Osteoblast (primary cell): Measurements from ENCODE around the gene MEGF9. TPM values are rescaled to one million over a fixed set of nuclear protein-coding genes. Genes with fewer than 3 reads are reported as not detected.

ENCODE experiments used
- DNase-seq: peaks from one replicate; pipeline ENCODE4 v3.0.0; 2011; ENCODE audit warnings: low spot score, mixed read lengths; ENCODE audit not compliant: insufficient read length; ENCODE audit errors: missing footprints
- H2AFZ ChIP-seq: 2 replicates; pipeline ENCODE4 v1.6.0; 2011; ENCODE audit warnings: mild to moderate bottlenecking, low read length
- H3K27ac ChIP-seq: 2 replicates; pipeline ENCODE4 v1.5.1; 2011; ENCODE audit warnings: mild to moderate bottlenecking, low read depth, low read length, moderate library complexity
- H3K27me3 ChIP-seq: 2 replicates; pipeline ENCODE4 v1.6.0; 2012; ENCODE audit warnings: mild to moderate bottlenecking, control low read depth, inconsistent platforms, low read length, moderate library complexity; ENCODE audit not compliant: insufficient read depth
- H3K36me3 ChIP-seq: 2 replicates; pipeline ENCODE4 v1.5.1; 2011; ENCODE audit warnings: mild to moderate bottlenecking, low read length, control low read depth, moderate library complexity; ENCODE audit not compliant: insufficient read depth
- H3K4me1 ChIP-seq: 2 replicates; pipeline ENCODE4 v1.5.1; 2011; ENCODE audit warnings: mild to moderate bottlenecking, low read length, control low read depth, moderate library complexity; ENCODE audit not compliant: insufficient read depth
- H3K4me2 ChIP-seq: 2 replicates; pipeline ENCODE4 v1.6.0; 2011; ENCODE audit warnings: mild to moderate bottlenecking, low read length; ENCODE audit not compliant: insufficient read depth
- H3K4me3 ChIP-seq: fragments of 200-600 bp; sonication (generic); 3 replicates; pipeline ENCODE4 v1.5.1; 2012; ENCODE audit warnings: mild to moderate bottlenecking, low read length, inconsistent platforms; ENCODE audit not compliant: insufficient read depth
- H3K79me2 ChIP-seq: 2 replicates; pipeline ENCODE4 v1.6.0; 2012; ENCODE audit warnings: mild to moderate bottlenecking, low read length, control low read depth, inconsistent platforms; ENCODE audit not compliant: insufficient read depth
- H3K9me3 ChIP-seq: 2 replicates; pipeline ENCODE4 v1.5.1; 2011; ENCODE audit warnings: low read depth, low read length, control low read depth
- H4K20me1 ChIP-seq: 2 replicates; pipeline ENCODE4 v1.6.0; 2012; ENCODE audit warnings: mild to moderate bottlenecking, low read length, control low read depth; ENCODE audit not compliant: insufficient read depth
- CTCF ChIP-seq: IDR thresholded peaks from 2 replicates; pipeline ENCODE4 v1.5.1; 2011; ENCODE audit warnings: mild to moderate bottlenecking, low read depth, low read length, moderate library complexity; ENCODE audit errors: extremely low read depth
- total RNA-seq: library from RNA; depleted of rRNA; stranded (reverse); fragments of >200 nt; gene quantifications from 2 replicates; pipeline ENCODE4 v1.2.3, GENCODE V29; 2012

The MEGF9 gene
- total RNA-seq, 1 donor = 10.9 TPM

- no peak overlapping the region for H3K4me3 ChIP-seq
- H3K27me3 ChIP-seq = no peaks in the 10 kb centered on the region
- DNase-seq = no peak
- no peaks in the 10 kb centered on the region for H3K79me2 ChIP-seq
- H3K27ac ChIP-seq = no peak overlapping the region
- no peak for TF ChIP-seq CTCF
- no peaks in the 10 kb centered on the region for H3K36me3 ChIP-seq
- H4K20me1 ChIP-seq = no peaks in the 10 kb centered on the region
- no peaks in the 10 kb centered on the region for H3K4me1 ChIP-seq
- H3K9me3 ChIP-seq = no peaks in the 10 kb centered on the region
- no peak overlapping the region for H3K4me2 ChIP-seq
- no peak overlapping the region for H2AFZ ChIP-seq
Measured at GRCh38 chr9:120648581-120649197, 65.6 kb downstream of the MEGF9 start.

GRCh38 chr9:120646948-120647347 lies 67.3 kb downstream of the MEGF9 start:
- Histone ChIP-seq H3K4me1 (no peaks in the 10 kb centered on the region), H2AFZ (no peak overlapping the region), H3K4me3 (no peak overlapping the region), H4K20me1 (no peaks in the 10 kb centered on the region), H3K27ac (no peak overlapping the region), H3K27me3 (no peaks in the 10 kb centered on the region), H3K79me2 (no peaks in the 10 kb centered on the region), H3K9me3 (no peaks in the 10 kb centered on the region), H3K4me2 (no peak overlapping the region), H3K36me3 (no peaks in the 10 kb centered on the region)
- DNase-seq = no peak
- TF ChIP-seq CTCF = no peak

- H3K36me3 ChIP-seq = no peaks in the 10 kb centered on the region
- DNase-seq = no peak
- H3K27me3 ChIP-seq = no peaks in the 10 kb centered on the region
Measured at GRCh38 chr9:120645760-120646159, 68.5 kb downstream of the MEGF9 start.

GRCh38 chr9:120643061-120643460 lies 71.2 kb downstream of the MEGF9 start:
- no peaks in the 10 kb centered on the region for H3K9me3 ChIP-seq
- no peak overlapping the region for H3K4me3 ChIP-seq
- H3K36me3 ChIP-seq = no peaks in the 10 kb centered on the region
- no peak overlapping the region for H3K4me2 ChIP-seq
- H3K79me2 ChIP-seq = no peaks in the 10 kb centered on the region
- H2AFZ ChIP-seq = no peak overlapping the region
- H3K27ac ChIP-seq = no peak overlapping the region
- no peak for DNase-seq
- no peaks in the 10 kb centered on the region for H3K27me3 ChIP-seq
- no peaks in the 10 kb centered on the region for H4K20me1 ChIP-seq
- no peak for TF ChIP-seq CTCF
- no peaks in the 10 kb centered on the region for H3K4me1 ChIP-seq

More at GRCh38 chr9:120645760-120646159, 68.5 kb downstream of the MEGF9 start:
- no peak overlapping the region for H3K4me2 ChIP-seq
- H2AFZ ChIP-seq = no peak overlapping the region
- H3K9me3 ChIP-seq = no peaks in the 10 kb centered on the region
- no peaks in the 10 kb centered on the region for H4K20me1 ChIP-seq
- H3K4me1 ChIP-seq = no peaks in the 10 kb centered on the region
- no peak for TF ChIP-seq CTCF
- H3K79me2 ChIP-seq = no peaks in the 10 kb centered on the region
- H3K4me3 ChIP-seq = no peak overlapping the region
- H3K27ac ChIP-seq = no peak overlapping the region
